ENCODE results near the gene IQCE. TPM values are rescaled to one million over a fixed set of nuclear protein-coding genes. Genes with fewer than 3 reads are reported as not detected.

The IQCE gene
- total and polyA plus RNA-seq, 4 experiments from 2014 or later = 0.81 to 9.4 (median 5.9) TPM

GRCh38 chr7:2593036-2593727 lies 34.4 kb downstream of the IQCE start:
- Mint-ChIP-seq H3K9me3 (no peaks in the 10 kb centered on the region), H3K27ac (peak overlapping the region in 2 of 7 donors; percentile 35 to 69), H3K27me3 (no peaks in the 10 kb centered on the region), H3K4me1 (no peaks in the 10 kb centered on the region), H3K4me3 (no peak overlapping the region), H3K36me3 (peaks cover 15 to 24% of the 10 kb centered on the region in 2 donors)
- no peaks in the 10 kb centered on the region for H3K27me3 ChIP-seq (ENCODE audit: insufficient read depth, low read length)
- ChIA-PET CTCF (ENCODE audit: partially characterized antibody) (no interaction called here), POLR2A (ENCODE audit: partially characterized antibody) (no interaction called here)
- DNase-seq = no peak
- H3K9me3 ChIP-seq (ENCODE audit: control insufficient read depth in 1 of 2, low read length in 2 of 2) = no peaks in the 10 kb centered on the region
- intact Hi-C loops (cut with micrococcal nuclease) = no loop called here
- H3K36me3 ChIP-seq (ENCODE audit: insufficient read depth, low read length) = no peaks in the 10 kb centered on the region
- no peak overlapping the region for H3K4me3 ChIP-seq (ENCODE audit: low read length in 2 of 2)
- no peaks in the 10 kb centered on the region for H3K4me1 ChIP-seq (ENCODE audit: insufficient read depth, low read length)
- no peak overlapping the region for H3K27ac ChIP-seq (ENCODE audit: low read depth, low read length)

- DNase-seq = no peak
- Histone ChIP-seq H3K27ac (ENCODE audit: low read depth, low read length) (no peak overlapping the region), H3K4me3 (ENCODE audit: low read length in 2 of 2) (no peak overlapping the region), H3K36me3 (ENCODE audit: insufficient read depth, low read length) (no peaks in the 10 kb centered on the region), H3K9me3 (ENCODE audit: control insufficient read depth in 1 of 2, low read length in 2 of 2) (no peaks in the 10 kb centered on the region), H3K27me3 (ENCODE audit: insufficient read depth, low read length) (no peaks in the 10 kb centered on the region), H3K4me1 (ENCODE audit: insufficient read depth, low read length) (no peaks in the 10 kb centered on the region)
- CTCF ChIA-PET (ENCODE audit: partially characterized antibody) = no interaction called here
- Mint-ChIP-seq H3K4me3 (no peak overlapping the region), H3K36me3 (peaks cover 20 to 24% of the 10 kb centered on the region in 2 donors), H3K9me3 (no peaks in the 10 kb centered on the region), H3K27me3 (no peaks in the 10 kb centered on the region), H3K27ac (peak overlapping the region in 1 of 7 donors; percentile 29), H3K4me1 (no peaks in the 10 kb centered on the region)
- intact Hi-C loops (cut with micrococcal nuclease) = no loop called here
- POLR2A ChIA-PET (ENCODE audit: partially characterized antibody) = no interaction called here
These were observed 35.8 kb downstream of the IQCE start for GRCh38 chr7:2594599-2594998.

GRCh38 chr7:2595258-2595860 lies 36.6 kb downstream of the IQCE start:
- Mint-ChIP-seq H3K27ac (peak overlapping the region in 1 of 7 donors; percentile 48), H3K4me3 (no peak overlapping the region), H3K27me3 (no peaks in the 10 kb centered on the region), H3K36me3 (peaks cover 21 to 25% of the 10 kb centered on the region in 2 donors), H3K4me1 (no peaks in the 10 kb centered on the region), H3K9me3 (no peaks in the 10 kb centered on the region)
- POLR2A ChIA-PET (ENCODE audit: partially characterized antibody) = no interaction called here
- no peak for DNase-seq
- Histone ChIP-seq H3K9me3 (ENCODE audit: control insufficient read depth in 1 of 2, low read length in 2 of 2) (no peaks in the 10 kb centered on the region), H3K27ac (ENCODE audit: low read depth, low read length) (no peak overlapping the region), H3K4me3 (ENCODE audit: low read length in 2 of 2) (no peak overlapping the region), H3K36me3 (ENCODE audit: insufficient read depth, low read length) (no peaks in the 10 kb centered on the region), H3K27me3 (ENCODE audit: insufficient read depth, low read length) (no peaks in the 10 kb centered on the region), H3K4me1 (ENCODE audit: insufficient read depth, low read length) (no peaks in the 10 kb centered on the region)
- intact Hi-C loops (cut with micrococcal nuclease) = no loop called here
- CTCF ChIA-PET (ENCODE audit: partially characterized antibody) = interaction anchor here (1.1 kb wide), 1 partner anchor 145 kb away, joined by 4 read pairs; no protein-coding TSS in a partner anchor

GRCh38 chr7:2596464-2597272 lies 37.9 kb downstream of the IQCE start:
- CTCF ChIA-PET (ENCODE audit: partially characterized antibody) = interaction anchor here (0.7 to 1.1 kb wide), 4 partner anchors 14 to 146 kb away, joined by 3 to 4 read pairs (median 3); no protein-coding TSS in a partner anchor
- H3K27me3 ChIP-seq (ENCODE audit: insufficient read depth, low read length) = no peaks in the 10 kb centered on the region
- POLR2A ChIA-PET (ENCODE audit: partially characterized antibody) = no interaction called here
- no peaks in the 10 kb centered on the region for H3K9me3 ChIP-seq (ENCODE audit: control insufficient read depth in 1 of 2, low read length in 2 of 2)
- Mint-ChIP-seq H3K9me3 (no peaks in the 10 kb centered on the region), H3K36me3 (peaks cover 21 to 30% of the 10 kb centered on the region in 2 donors), H3K27ac (no peak overlapping the region), H3K27me3 (no peaks in the 10 kb centered on the region), H3K4me3 (no peak overlapping the region), H3K4me1 (no peaks in the 10 kb centered on the region)
- no peaks in the 10 kb centered on the region for H3K4me1 ChIP-seq (ENCODE audit: insufficient read depth, low read length)
- DNase-seq = no peak
- H3K36me3 ChIP-seq (ENCODE audit: insufficient read depth, low read length) = no peaks in the 10 kb centered on the region
- no peak overlapping the region for H3K27ac ChIP-seq (ENCODE audit: low read depth, low read length)
- H3K4me3 ChIP-seq (ENCODE audit: low read length in 2 of 2) = no peak overlapping the region
- intact Hi-C loops (cut with micrococcal nuclease) = no loop called here

DNA sequence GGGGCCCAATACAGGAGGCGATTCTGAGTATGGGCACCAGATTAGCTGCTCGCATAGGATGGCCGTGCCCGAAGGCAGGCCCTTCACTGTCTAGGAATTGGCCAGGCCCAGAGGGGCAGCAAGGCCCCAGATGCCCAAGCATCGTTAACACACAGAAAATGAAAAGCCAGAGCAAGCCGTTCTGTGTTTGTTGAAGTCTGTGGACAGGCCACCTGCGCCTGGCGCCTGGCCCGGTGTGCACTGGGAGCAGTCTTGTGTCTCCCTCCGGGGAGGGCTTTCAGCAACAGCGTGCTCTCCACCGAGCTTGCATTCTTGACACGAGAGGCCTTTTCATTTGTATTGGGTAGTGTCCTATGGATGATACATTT lies 38.5 kb downstream of the IQCE start:
- no peaks in the 10 kb centered on the region for H3K9me3 ChIP-seq (ENCODE audit: control insufficient read depth in 1 of 2, low read length in 2 of 2)
- no peaks in the 10 kb centered on the region for H3K27me3 Mint-ChIP-seq
- CTCF ChIA-PET (ENCODE audit: partially characterized antibody) = no interaction called here

GRCh38 chr7:2598154-2598823 lies 39.5 kb downstream of the IQCE start:
- POLR2A ChIA-PET (ENCODE audit: partially characterized antibody) = no interaction called here
- peaks cover 17 to 19% of the 10 kb centered on the region in 2 donors for H3K36me3 Mint-ChIP-seq
- Histone ChIP-seq H3K36me3 (ENCODE audit: insufficient read depth, low read length) (no peaks in the 10 kb centered on the region), H3K27ac (ENCODE audit: low read depth, low read length) (no peak overlapping the region), H3K27me3 (ENCODE audit: insufficient read depth, low read length) (no peaks in the 10 kb centered on the region), H3K4me1 (ENCODE audit: insufficient read depth, low read length) (no peaks in the 10 kb centered on the region), H3K4me3 (ENCODE audit: low read length in 2 of 2) (no peak overlapping the region), H3K9me3 (ENCODE audit: control insufficient read depth in 1 of 2, low read length in 2 of 2) (no peaks in the 10 kb centered on the region)
- no peaks in the 10 kb centered on the region for H3K4me1 Mint-ChIP-seq
- H3K27me3 Mint-ChIP-seq = no peaks in the 10 kb centered on the region
- H3K27ac Mint-ChIP-seq = no peak overlapping the region
- CTCF ChIA-PET (ENCODE audit: partially characterized antibody) = no interaction called here
- DNase-seq = no peak
- H3K4me3 Mint-ChIP-seq = no peak overlapping the region
- intact Hi-C loops (cut with micrococcal nuclease) = no loop called here
- H3K9me3 Mint-ChIP-seq = peaks cover 0 to 2% (median 0%) of the 10 kb centered on the region in 8 donors

More for the DNA sequence above, 38.5 kb downstream of the IQCE start:
- Histone ChIP-seq H3K4me3 (ENCODE audit: low read length in 2 of 2) (no peak overlapping the region), H3K4me1 (ENCODE audit: insufficient read depth, low read length) (no peaks in the 10 kb centered on the region), H3K36me3 (ENCODE audit: insufficient read depth, low read length) (no peaks in the 10 kb centered on the region), H3K27ac (ENCODE audit: low read depth, low read length) (no peak overlapping the region), H3K27me3 (ENCODE audit: insufficient read depth, low read length) (no peaks in the 10 kb centered on the region)
- H3K4me3 Mint-ChIP-seq = no peak overlapping the region
- POLR2A ChIA-PET (ENCODE audit: partially characterized antibody) = no interaction called here
- intact Hi-C loops (cut with micrococcal nuclease) = no loop called here
- H3K36me3 Mint-ChIP-seq = peaks cover 21 to 28% of the 10 kb centered on the region in 2 donors
- no peaks in the 10 kb centered on the region for H3K9me3 Mint-ChIP-seq
- no peak for DNase-seq
- no peak overlapping the region for H3K27ac Mint-ChIP-seq
- no peaks in the 10 kb centered on the region for H3K4me1 Mint-ChIP-seq

DNA sequence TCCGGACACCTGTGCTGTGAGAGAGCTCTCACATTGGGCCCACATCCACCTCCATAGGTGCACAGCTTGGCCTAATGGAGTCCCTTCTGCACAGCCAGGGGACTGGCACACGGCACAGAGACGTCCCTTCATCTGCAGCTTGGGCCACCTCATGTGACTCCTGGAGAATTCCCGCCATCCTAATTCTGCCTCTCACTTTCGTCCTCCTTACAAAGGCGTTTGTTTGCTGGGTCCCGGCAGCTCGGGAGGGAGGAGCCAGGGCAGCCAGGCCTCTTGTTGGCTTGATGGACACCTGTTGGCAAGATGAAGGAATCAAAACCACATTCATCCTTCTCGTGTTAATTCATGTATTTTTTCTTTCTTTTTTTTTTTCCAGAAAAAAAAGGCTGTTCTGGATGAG lies 42.3 kb downstream of the IQCE start:
- no peaks in the 10 kb centered on the region for H3K27me3 Mint-ChIP-seq
- H3K36me3 ChIP-seq (ENCODE audit: insufficient read depth, low read length) = no peaks in the 10 kb centered on the region
- no peaks in the 10 kb centered on the region for H3K27me3 ChIP-seq (ENCODE audit: insufficient read depth, low read length)
- no peaks in the 10 kb centered on the region for H3K4me1 Mint-ChIP-seq
- ChIA-PET CTCF (ENCODE audit: partially characterized antibody) (interaction anchor here (1.0 kb wide), 1 partner anchor 11 kb away, joined by 3 read pairs; no protein-coding TSS in a partner anchor), POLR2A (ENCODE audit: partially characterized antibody) (no interaction called here)
- H3K27ac Mint-ChIP-seq = no peak overlapping the region
- DNase-seq = no peak
- peaks cover 10 to 13% of the 10 kb centered on the region in 2 donors for H3K36me3 Mint-ChIP-seq
- no peaks in the 10 kb centered on the region for H3K4me1 ChIP-seq (ENCODE audit: insufficient read depth, low read length)
- H3K4me3 Mint-ChIP-seq = no peak overlapping the region
- H3K9me3 Mint-ChIP-seq = peaks cover 0 to 2% (median 0%) of the 10 kb centered on the region in 8 donors
- H3K4me3 ChIP-seq (ENCODE audit: low read length in 2 of 2) = no peak overlapping the region
- intact Hi-C loops (cut with micrococcal nuclease) = no loop called here
- H3K9me3 ChIP-seq (ENCODE audit: control insufficient read depth in 1 of 2, low read length in 2 of 2) = no peaks in the 10 kb centered on the region
- no peak overlapping the region for H3K27ac ChIP-seq (ENCODE audit: low read depth, low read length)

All from CD4-positive, alpha-beta memory T cell (primary cell).